Peyer's patch (tissue), 4 donors: ENCODE data around the gene SHANK1.

ENCODE experiments used
- CTCF ChIP-seq, 6 experiments: fragments of 450-650 bp in 4 of 6; fragments of 200-600 bp in 2 of 6; sonication (generic) in 1 of 6; IDR thresholded peaks; one replicate each; pipeline ENCODE4 v1.5.1; 2017 to 2019; ENCODE audit warnings: antibody characterized with exemption in 6 of 6, mild to moderate bottlenecking in 3 of 6, moderate library complexity in 1 of 6
- POLR2A ChIP-seq, 2 donors: fragments of 450-650 bp; IDR thresholded peaks; one replicate each; pipeline ENCODE4 v1.5.1; 2017; ENCODE audit warnings: antibody characterized with exemption in 2 of 2, mild to moderate bottlenecking in 2 of 2, moderate library complexity in 2 of 2

- TF ChIP-seq CTCF (IDR thresholded peaks at IDR 0.05) (no peak), POLR2A (IDR thresholded peaks at IDR 0.05) (no peak)
Measured at GRCh38 chr19:50636317-50637085, 83.1 kb downstream of the SHANK1 start.
